GM23338 (cell line): ENCODE measurements around the gene ARX. TPM values are rescaled to one million over a fixed set of nuclear protein-coding genes. Genes with fewer than 3 reads are reported as not detected.

Source experiments
- ATAC-seq: fragments of 200-7000 bp; cut with Tn5 transposase; 3 replicates; pipeline ENCODE4 v1.9.1; 2020
- DNase-seq: peaks from one replicate; pipeline ENCODE4 v3.0.0-alpha.2; 2015; ENCODE audit warnings: low spot score
- H2AFZ ChIP-seq: fragments of 200-600 bp; sonication (generic); 2 replicates; pipeline ENCODE4 v1.8.0; 2016; ENCODE audit warnings: antibody characterized with exemption, mild to moderate bottlenecking, moderate library complexity
- H3F3A ChIP-seq: fragments of 200-600 bp; sonication (generic); replicated peaks from 2 replicates; pipeline ENCODE4 v1.8.0; 2017; ENCODE audit warnings: antibody characterized with exemption, mixed run types, low read depth
- H3K27ac ChIP-seq: fragments of 200-600 bp; sonication (generic); 2 replicates; pipeline ENCODE4 v1.6.1; 2016; ENCODE audit warnings: low read depth
- H3K27me3 ChIP-seq: fragments of 200-600 bp; sonication (generic); 2 replicates; pipeline ENCODE4 v1.8.0; 2016; ENCODE audit warnings: mild to moderate bottlenecking, mixed run types, moderate library complexity; ENCODE audit not compliant: insufficient read depth
- H3K36me3 ChIP-seq: fragments of 200-600 bp; sonication (generic); 2 replicates; pipeline ENCODE4 v1.8.0; 2016; ENCODE audit warnings: mild to moderate bottlenecking; ENCODE audit not compliant: insufficient read depth
- H3K4me1 ChIP-seq: fragments of 200-600 bp; sonication (generic); 2 replicates; pipeline ENCODE4 v1.8.0; 2016; ENCODE audit warnings: mild to moderate bottlenecking, moderate library complexity; ENCODE audit not compliant: insufficient read depth
- H3K4me2 ChIP-seq: fragments of 200-600 bp; sonication (generic); 2 replicates; pipeline ENCODE4 v1.7.1; 2017; ENCODE audit warnings: mixed run types
- H3K4me3 ChIP-seq: fragments of 200-600 bp; sonication (generic); 2 replicates; pipeline ENCODE4 v1.6.1; 2016; ENCODE audit warnings: mixed run types
- H3K79me2 ChIP-seq: fragments of 200-600 bp; sonication (generic); replicated peaks from 2 replicates; pipeline ENCODE4 v1.8.0; 2017; ENCODE audit warnings: mild to moderate bottlenecking; ENCODE audit not compliant: insufficient read depth
- H3K9me2 ChIP-seq: fragments of 200-600 bp; sonication (generic); 2 replicates; pipeline ENCODE4 v1.8.0; 2017; ENCODE audit not compliant: insufficient read depth
- H4K20me1 ChIP-seq: fragments of 200-600 bp; sonication (generic); replicated peaks from 2 replicates; pipeline ENCODE4 v1.8.0; 2017; ENCODE audit warnings: mild to moderate bottlenecking; ENCODE audit not compliant: insufficient read depth
- H3K27ac Mint-ChIP-seq: 2 replicates; pipeline ENCODE4 v1.8.0; 2020; ENCODE audit warnings: inconsistent platforms, mild to moderate bottlenecking, moderate library complexity, mixed read lengths
- H3K27me3 Mint-ChIP-seq: 3 replicates; pipeline ENCODE4 v1.8.0; 2022; ENCODE audit warnings: low read depth, mild to moderate bottlenecking, moderate library complexity, mixed read lengths, inconsistent platforms; ENCODE audit not compliant: insufficient read depth, poor library complexity
- H3K36me3 Mint-ChIP-seq: 3 replicates; pipeline ENCODE4 v1.8.0; 2021; ENCODE audit warnings: low read depth, mild to moderate bottlenecking, inconsistent platforms, moderate library complexity, mixed read lengths
- H3K4me1 Mint-ChIP-seq: 3 replicates; pipeline ENCODE4 v1.8.0; 2020; ENCODE audit warnings: mild to moderate bottlenecking, inconsistent platforms, mixed read lengths
- H3K4me3 Mint-ChIP-seq: 3 replicates; pipeline ENCODE4 v1.8.0; 2021; ENCODE audit warnings: moderate library complexity, mild to moderate bottlenecking, inconsistent platforms, mixed read lengths
- H3K9me3 Mint-ChIP-seq: 3 replicates; pipeline ENCODE4 v1.8.0; 2020; ENCODE audit warnings: moderate library complexity, mild to moderate bottlenecking, inconsistent platforms, mixed read lengths
- CREB1 ChIP-seq: fragments of 250-450 bp; sonication (Bioruptor Pico); IDR thresholded peaks from 2 replicates; pipeline ENCODE4 v1.5.0; 2020; ENCODE audit warnings: low read depth, mild to moderate bottlenecking, moderate library complexity
- CTCF ChIP-seq, 2 experiments: fragments of 200-600 bp in 1 of 2; sonication (generic) in 1 of 2; conservative IDR thresholded peaks; 2 replicates each; pipeline versions ENCODE4 v1.5.1 to v1.6.1; 2016 to 2017; ENCODE audit warnings: antibody characterized with exemption in 2 of 2, low read depth in 2 of 2, mild to moderate bottlenecking in 2 of 2, moderate library complexity in 1 of 2
- ETS1 ChIP-seq: IDR thresholded peaks from 2 replicates; pipeline ENCODE4 v1.6.1; 2016; ENCODE audit warnings: antibody characterized with exemption
- EZH2 ChIP-seq: fragments of 200-600 bp; sonication (generic); IDR thresholded peaks from one replicate; pipeline ENCODE4 v1.8.0; 2017; ENCODE audit warnings: antibody characterized with exemption, mild to moderate bottlenecking, low read depth; ENCODE audit not compliant: unreplicated experiment
- EZH2phosphoT487 ChIP-seq: fragments of 200-600 bp; sonication (generic); IDR thresholded peaks from one replicate; pipeline ENCODE4 v1.8.1; 2018; ENCODE audit warnings: antibody characterized with exemption; ENCODE audit not compliant: unreplicated experiment
- JUNB ChIP-seq: IDR thresholded peaks from one replicate; pipeline ENCODE4 v1.6.1; 2016; ENCODE audit warnings: antibody characterized with exemption; ENCODE audit not compliant: unreplicated experiment
- NANOG ChIP-seq: IDR thresholded peaks from 2 replicates; pipeline ENCODE4 v1.6.1; 2016; ENCODE audit warnings: antibody characterized with exemption, borderline replicate concordance
- POLR2AphosphoS5 ChIP-seq: IDR thresholded peaks from 2 replicates; pipeline ENCODE4 v1.6.1; 2016; ENCODE audit warnings: antibody characterized with exemption, low read depth
- STAT1 ChIP-seq: IDR thresholded peaks from one replicate; pipeline ENCODE4 v1.6.1; 2016; ENCODE audit warnings: antibody characterized with exemption; ENCODE audit not compliant: unreplicated experiment
- ZNF114 ChIP-seq: fragments of 250-450 bp; sonication (Bioruptor Pico); IDR thresholded peaks from 2 replicates; pipeline ENCODE4 v1.5.0; 2020; ENCODE audit warnings: mild to moderate bottlenecking, moderate library complexity
- ZNF331 ChIP-seq: fragments of 250-450 bp; sonication (Bioruptor Pico); IDR thresholded peaks from 2 replicates; pipeline ENCODE4 v1.5.0; 2020; ENCODE audit warnings: low read depth, mild to moderate bottlenecking, moderate library complexity
- ZNF462 ChIP-seq: fragments of 250-450 bp; sonication (Bioruptor Pico); IDR thresholded peaks from 2 replicates; pipeline ENCODE4 v1.5.0; 2020; ENCODE audit warnings: mild to moderate bottlenecking, moderate library complexity
- polyA plus RNA-seq: library from polyadenylated mRNA; unstranded; fragments of >200 nt; fragmentation: Nextera tagmentation; extraction: Ambion mirVana; gene quantifications from 2 replicates; pipeline ENCODE4 v1.2.1, GENCODE V29; 2016
- total RNA-seq: library from RNA; depleted of rRNA; stranded (reverse); fragments of >200 nt; shearing (Covaris generic); gene quantifications from 2 replicates; pipeline ENCODE4 v1.2.3, GENCODE V29; 2014
- TF ChIP-seq, protein P1 (sequence below): IDR thresholded peaks from one replicate; pipeline ENCODE4 v1.6.1; 2018; ENCODE audit warnings: antibody characterized with exemption; ENCODE audit not compliant: unreplicated experiment

The ARX gene
- total and polyA plus RNA-seq, 2 experiments from 2014 or later: 0.13 TPM; not detected in 1

- H2AFZ ChIP-seq: no peak overlapping the region
- H3K4me3 Mint-ChIP-seq: no peak overlapping the region
- H3K9me3 Mint-ChIP-seq: no peaks in the 10 kb centered on the region
- peaks cover 57% of the 10 kb centered on the region for H3K27me3 Mint-ChIP-seq
- no peak overlapping the region for H3K27ac ChIP-seq
- no peak overlapping the region for H3K4me3 ChIP-seq
- DNase-seq (no peak), ATAC-seq (no peak)
- TF ChIP-seq JUNB: no peak
- TF ChIP-seq EZH2: no peak
- TF ChIP-seq NANOG: no peak
- no peak for TF ChIP-seq ZNF114
- no peak for TF ChIP-seq STAT1
- TF ChIP-seq CTCF (conservative IDR thresholded peaks at IDR 0.05; ENCODE audit: low read depth in 2 of 2): no peak
- no peak for TF ChIP-seq ETS1
- TF ChIP-seq, protein P1, sequence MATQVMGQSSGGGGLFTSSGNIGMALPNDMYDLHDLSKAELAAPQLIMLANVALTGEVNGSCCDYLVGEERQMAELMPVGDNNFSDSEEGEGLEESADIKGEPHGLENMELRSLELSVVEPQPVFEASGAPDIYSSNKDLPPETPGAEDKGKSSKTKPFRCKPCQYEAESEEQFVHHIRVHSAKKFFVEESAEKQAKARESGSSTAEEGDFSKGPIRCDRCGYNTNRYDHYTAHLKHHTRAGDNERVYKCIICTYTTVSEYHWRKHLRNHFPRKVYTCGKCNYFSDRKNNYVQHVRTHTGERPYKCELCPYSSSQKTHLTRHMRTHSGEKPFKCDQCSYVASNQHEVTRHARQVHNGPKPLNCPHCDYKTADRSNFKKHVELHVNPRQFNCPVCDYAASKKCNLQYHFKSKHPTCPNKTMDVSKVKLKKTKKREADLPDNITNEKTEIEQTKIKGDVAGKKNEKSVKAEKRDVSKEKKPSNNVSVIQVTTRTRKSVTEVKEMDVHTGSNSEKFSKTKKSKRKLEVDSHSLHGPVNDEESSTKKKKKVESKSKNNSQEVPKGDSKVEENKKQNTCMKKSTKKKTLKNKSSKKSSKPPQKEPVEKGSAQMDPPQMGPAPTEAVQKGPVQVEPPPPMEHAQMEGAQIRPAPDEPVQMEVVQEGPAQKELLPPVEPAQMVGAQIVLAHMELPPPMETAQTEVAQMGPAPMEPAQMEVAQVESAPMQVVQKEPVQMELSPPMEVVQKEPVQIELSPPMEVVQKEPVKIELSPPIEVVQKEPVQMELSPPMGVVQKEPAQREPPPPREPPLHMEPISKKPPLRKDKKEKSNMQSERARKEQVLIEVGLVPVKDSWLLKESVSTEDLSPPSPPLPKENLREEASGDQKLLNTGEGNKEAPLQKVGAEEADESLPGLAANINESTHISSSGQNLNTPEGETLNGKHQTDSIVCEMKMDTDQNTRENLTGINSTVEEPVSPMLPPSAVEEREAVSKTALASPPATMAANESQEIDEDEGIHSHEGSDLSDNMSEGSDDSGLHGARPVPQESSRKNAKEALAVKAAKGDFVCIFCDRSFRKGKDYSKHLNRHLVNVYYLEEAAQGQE: no peak
- TF ChIP-seq POLR2AphosphoS5: no peak
- no peak for TF ChIP-seq ZNF462 (CRISPR knock-in tag)
- TF ChIP-seq CREB1 (CRISPR knock-in tag): no peak
- no peak for TF ChIP-seq EZH2phosphoT487
- no peak for TF ChIP-seq ZNF331 (CRISPR knock-in tag)
- H3K4me1 ChIP-seq: peaks cover 35% of the 10 kb centered on the region
- H3K27me3 ChIP-seq: peaks cover 52% of the 10 kb centered on the region
- no peaks in the 10 kb centered on the region for H3K79me2 ChIP-seq
- no peaks in the 10 kb centered on the region for H3K36me3 ChIP-seq
- peaks cover 44% of the 10 kb centered on the region for H3K4me1 Mint-ChIP-seq
- H3K36me3 Mint-ChIP-seq: peaks cover 3% of the 10 kb centered on the region; the same call in 1 of the 3 replicates
- H3F3A ChIP-seq: no peaks in the 10 kb centered on the region
- H4K20me1 ChIP-seq: no peaks in the 10 kb centered on the region
- no peak overlapping the region for H3K4me2 ChIP-seq
- H3K9me2 ChIP-seq: no peaks in the 10 kb centered on the region
- H3K27ac Mint-ChIP-seq: no peak overlapping the region
These were observed 8.1 kb upstream of the ARX start for GRCh38 chrX:25023908-25024307.
